Suppressor macrophage treated with lipopolysaccharide for 4 hours (primary cell): ENCODE measurements around the gene ATRAID.
"Not testable (repeated sequence)": the region's sequence is repeated elsewhere in the genome, so short reads cannot be mapped to it uniquely, and the experiment has no call there.

Source experiments
- DNase-seq: peaks from one replicate; pipeline ENCODE4 v3.0.0-alpha.2; 2020

ATRAID gene, protein sequence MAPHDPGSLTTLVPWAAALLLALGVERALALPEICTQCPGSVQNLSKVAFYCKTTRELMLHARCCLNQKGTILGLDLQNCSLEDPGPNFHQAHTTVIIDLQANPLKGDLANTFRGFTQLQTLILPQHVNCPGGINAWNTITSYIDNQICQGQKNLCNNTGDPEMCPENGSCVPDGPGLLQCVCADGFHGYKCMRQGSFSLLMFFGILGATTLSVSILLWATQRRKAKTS

DNA sequence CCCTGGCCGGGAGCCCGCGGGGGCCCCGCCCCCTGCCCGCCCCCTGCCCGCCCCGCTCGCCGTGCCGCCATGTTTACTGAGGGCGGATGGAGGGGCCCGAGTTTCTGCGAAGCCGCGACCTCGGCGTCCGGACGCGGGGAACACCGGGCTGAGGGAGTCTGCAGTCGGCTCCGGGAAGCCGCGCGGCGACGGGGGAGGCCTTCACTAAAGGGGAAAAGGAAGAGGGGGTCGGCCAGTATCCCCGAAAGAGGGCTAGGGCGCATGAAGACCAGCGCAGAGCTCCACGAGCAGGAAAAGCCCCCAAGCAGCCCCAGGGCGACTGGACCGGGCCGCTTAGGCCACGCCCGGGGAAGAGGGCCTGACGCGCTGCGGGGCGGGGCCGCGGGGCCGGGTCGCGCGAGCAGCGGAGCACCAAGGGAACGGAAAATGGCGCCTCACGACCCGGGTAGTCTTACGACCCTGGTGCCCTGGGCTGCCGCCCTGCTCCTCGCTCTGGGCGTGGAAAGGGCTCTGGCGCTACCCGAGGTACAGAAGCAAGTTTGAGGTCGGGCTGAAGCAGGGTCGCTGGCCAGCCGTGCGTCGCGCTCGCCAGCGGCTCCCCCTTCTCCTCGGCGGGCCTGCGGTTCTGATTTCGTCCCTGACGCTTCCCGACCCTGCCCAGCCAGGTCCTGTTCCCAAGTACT, at the start of gene ATRAID, which contains the start of gene SLC5A6:
Gene ATRAID, plus strand, starts transcription at position 99 of the 683 bp plus-strand sequence. Its CDS starts 328 bp downstream, at position 427.
Gene SLC5A6, minus strand, starts transcription at position 326 of the 683 bp plus-strand sequence. CDS start 4,618 bp downstream, outside the sequence.
- DNase-seq = peak; percentile 94

DNA sequence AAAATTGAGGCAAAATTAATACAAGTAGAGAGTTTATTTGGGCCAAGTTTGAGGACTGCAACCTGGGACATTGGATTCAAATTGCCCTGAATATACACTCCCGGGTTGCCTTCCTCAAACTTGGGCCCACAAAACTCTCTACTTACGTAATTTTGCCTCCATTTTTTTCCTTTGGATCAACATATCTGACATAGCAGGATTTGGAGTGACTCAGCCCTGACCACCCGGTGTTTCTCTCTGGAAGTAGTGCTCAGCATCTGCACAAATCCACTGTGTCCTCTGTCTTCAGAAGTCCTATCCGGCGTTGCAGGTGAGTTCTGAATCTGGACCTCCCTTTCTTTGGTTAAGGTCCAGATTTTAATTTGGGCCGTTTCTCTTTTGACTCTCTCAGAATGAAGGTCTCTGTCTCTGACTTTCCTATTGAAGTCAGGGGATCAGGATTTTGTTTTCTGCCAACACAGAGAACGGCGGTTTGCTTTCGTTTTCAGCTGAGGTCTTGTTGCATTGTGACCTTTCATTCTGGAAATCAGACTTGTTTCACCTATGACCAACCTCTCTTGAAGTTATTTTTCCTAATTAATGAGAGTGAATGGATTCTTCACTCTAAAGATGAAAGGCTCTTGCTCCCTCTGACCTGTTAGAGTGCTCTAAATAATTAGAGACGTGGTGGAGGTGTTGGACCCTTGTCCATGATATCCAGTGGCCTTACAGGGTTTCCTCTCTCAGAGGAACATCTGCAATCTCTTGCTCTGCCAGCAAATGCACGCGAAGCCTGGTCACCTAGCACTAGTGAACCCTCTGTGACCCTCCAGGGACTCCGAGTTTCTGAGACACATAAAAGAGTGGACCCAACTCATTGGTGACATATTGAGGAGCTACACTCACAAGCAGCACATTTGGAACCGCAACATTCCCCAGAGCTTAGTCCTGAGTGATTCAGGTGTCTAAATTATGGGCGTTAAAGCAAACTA, 49.4 kb upstream of the ATRAID start:
- DNase-seq = no peak

DNA sequence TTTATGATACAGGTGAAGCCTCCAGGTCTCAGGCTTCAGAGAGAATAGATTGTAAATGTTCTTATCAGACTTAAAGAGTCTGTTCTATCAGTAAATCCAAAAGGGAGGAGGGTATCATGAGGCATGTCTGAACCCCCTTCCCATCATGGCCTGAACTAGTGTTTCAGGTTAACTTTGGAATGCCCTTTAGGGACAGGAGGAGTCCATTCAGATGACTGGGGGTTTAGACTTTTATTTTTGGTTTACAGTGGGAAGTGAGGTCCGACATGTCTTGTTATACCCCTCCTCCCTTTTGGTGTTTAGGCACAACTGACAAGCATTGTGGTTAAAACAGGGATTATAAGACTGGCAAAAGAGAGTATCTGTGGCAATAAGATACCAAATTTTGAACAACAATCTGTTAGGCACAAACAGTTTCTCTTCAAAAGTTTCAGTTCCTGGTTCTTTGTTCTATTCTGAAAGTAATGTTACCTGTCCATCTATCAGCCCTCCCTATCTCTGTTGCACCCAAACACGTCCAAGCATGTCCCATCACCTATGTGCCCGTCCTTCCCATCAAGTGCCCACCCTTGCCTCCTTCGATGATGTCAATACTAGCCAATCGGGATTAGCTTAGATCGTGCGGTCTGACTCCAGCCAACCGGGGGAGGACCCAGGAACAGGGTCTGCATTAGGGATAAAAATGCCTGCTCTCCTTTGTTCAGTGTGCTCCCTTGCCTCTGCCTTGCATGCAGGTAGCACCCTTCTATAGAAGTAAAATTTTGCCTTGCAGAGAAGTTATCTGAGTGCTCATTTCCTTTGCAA, 46.7 kb upstream of the ATRAID start:
- no peak for DNase-seq

DNA sequence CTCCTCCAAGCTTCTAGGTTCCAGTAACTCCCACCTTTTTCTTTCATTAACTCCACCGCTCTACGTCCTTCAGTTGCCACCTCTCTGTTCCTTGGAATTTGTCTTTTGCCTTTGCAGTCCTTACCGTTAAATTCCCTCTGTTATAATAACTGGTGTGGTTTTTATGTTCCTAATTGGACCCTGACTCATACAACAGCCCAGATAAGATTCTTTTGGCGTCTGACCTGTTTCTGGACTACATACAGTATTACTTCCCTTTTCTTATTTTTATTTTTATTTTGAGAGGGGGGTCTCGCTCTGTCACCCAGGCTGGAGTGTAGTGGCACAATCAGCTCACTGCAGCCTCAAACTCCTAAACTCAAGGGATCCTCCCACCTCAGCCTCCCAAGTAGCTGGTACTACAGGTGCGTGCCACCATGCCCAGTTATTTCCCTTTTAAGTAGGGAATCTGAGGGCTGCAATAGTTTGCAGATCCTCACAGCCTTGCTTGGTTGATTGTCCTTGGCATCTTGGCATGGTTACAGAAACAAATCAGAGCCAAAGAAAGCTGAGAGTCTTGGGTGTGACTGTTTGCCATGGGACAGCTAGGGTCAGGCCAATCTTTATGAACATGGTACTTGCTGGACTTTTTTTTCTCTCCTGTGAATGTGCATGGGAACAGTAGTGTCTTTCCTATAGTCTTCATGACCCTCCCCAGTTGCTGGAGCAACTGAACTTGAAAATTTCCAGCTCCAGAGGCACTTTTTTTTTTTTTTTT, 41.1 kb upstream of the ATRAID start:
- no peak for DNase-seq

DNA sequence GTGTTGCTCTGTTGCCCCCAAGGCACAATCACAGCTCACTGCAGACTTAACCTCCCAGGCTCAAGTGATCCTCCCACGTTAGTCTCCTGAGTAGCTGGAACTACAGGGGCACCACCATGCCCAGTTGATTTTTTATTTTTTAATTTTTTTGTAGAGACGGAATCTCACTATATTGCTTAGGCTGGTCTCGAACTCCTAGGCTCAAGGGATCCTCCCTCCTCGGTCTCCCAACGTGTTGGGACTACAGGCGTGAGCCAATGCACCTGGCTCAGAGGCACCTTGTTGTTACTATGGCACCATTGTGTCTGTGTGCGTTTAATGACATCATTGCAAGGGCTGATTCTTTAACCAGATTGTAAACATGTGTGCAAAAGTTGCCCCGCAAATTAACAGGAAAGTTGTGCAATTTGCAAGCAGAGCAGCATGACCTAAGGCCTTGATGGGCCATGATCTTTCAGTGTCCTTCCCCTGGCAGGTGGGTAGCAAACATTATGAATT, 40.4 kb upstream of the ATRAID start:
- no peak for DNase-seq

DNA sequence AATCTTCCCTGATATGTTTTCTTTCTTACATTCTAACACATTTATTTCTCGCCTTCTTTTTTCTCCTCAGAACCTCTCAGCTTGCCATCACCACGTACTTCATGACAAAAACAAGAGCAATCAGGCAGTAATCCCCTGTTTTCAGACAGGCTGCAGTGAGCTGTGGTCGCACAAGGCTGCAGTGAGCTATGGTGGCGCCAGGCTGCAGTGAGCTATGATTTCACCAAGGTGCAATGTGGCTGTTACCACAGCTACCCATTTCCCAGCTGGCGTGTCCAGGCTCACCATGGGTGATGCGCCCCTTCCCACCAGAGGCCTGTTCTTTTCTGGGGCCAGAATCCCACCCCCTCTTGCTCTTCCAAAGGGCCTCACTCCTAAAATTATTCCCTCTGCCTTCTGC, 37.2 kb upstream of the ATRAID start:
- DNase-seq = no peak

DNA sequence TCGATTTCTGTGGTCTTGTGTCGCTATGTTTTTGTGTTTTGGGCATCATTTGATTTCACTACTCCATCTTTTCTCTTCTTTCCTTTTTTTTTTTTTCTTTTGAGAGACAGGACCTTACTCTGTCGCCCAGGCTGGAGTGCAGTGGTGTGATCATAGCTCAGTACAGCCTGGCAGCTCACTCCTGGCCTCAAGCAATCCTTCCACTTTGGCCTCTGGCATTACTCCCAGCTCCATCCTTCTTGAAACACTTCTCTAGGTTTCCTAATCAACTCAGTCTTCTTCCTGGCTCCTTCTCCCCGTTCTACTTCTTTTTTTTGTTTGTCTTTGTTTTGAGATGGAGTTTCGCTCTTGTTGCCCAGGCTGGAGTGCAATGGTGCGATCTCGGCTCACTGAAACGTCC, 36.5 kb upstream of the ATRAID start:
- no peak for DNase-seq

DNA sequence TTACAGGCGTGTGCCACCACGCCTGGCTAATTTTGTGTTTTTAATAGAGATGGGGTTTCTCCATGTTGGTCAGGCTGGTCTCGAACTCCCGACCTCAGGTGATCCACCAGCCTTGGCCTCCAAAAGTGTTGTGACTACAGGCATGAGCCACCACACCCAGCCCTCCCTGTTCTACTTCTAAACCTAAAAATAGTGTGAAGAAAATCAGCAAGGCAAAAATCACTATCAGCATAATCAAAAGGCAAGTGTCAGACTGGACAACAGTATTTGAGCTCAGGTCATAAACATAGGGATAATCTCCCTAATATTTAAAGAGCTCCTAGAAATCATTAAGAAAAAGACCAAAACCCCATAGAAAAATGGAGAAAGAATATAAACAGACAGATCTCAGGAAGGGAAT, 36.1 kb upstream of the ATRAID start:
- not testable (repeated sequence) for DNase-seq

DNA sequence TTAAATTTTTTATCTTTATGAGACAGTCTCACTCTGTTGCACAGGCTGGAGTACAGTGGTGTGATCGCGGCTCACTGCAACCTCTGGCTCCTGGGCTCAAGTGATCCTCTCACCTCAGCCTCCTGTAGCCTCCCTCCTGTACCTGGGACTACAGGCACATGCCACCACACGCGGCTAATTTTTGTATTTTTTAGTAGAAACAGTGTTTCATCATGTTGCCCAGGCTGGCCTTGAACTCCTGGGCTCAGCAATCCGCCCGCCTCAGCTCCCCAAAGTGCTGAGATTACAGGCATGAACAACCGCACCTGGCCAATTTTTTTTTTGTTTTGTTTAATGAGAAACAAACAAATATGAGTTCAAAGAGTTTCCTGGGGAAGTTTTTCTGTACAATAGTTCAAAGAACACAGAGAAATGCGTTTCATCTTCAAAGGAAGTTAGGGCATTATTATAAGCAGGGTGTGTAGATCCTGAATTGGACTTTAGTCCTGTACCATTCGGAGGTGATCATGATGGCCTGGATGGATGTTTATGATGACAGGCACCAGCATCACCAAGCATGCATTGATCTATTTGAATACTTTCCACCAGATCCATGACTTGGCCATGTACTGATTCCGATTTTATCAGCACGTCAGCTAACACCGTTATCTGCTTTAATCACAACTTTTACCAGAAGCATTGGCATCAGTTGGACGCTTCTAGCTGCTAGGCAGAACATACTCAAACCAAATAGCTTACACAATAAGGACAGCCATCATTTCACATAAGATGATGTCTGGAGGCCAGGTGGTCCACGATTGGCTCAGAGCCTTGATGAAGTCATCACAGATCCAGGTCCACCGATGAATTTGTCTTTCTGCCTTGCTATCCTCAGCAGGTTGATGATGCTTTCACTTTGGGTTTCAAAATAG, 34.1 kb upstream of the ATRAID start:
- DNase-seq = no peak

DNA sequence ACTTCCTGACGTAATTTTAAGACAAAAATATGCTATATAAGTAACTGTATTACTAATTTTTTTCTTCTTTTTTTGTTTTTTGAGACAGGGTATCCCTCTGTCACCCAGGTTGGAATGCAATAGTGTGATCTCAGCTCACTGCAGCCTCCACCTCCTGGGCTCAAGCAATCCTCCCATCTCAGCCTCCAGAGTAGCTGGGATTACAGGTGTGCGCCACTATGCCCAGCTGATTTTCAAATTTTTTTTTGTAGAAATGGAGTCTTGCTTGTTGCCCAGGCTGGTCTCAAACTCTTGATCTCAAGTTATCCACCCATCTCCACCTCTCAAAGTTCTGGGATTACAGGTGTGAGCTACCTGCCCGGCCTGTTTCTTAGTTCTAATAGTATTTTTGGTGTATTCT, 33.4 kb upstream of the ATRAID start:
- DNase-seq = no peak

DNA sequence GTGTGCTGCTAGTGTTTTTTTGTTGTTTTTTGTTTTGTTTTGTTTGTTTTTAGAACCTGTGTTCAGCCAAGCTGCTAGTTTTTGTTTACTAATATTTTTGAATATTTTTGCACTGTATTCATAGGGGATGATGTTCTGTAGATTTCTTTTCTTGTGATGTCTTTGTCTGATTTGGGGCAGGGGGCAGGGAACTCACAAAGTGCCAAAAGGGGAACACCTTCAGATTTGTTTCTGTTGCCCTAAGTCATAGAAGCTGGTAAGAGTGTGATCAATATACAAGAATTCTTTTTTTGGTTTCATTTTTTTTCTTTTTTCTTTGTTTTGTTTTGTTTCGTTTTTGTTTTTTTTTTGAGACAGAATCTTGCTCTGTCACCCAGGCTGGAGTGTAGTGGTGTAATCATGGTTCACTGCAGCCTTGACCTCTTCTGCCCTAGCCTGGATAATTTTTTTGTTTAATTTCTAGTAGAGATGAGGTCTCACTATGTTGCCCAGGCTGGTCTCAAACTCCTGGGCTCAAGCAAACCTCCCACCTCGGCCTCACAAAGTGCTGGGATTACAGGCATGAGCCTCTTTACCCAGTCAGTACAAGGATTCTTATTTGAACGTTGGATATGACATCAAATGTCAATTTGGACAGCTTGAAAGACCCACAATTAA, 32.4 kb upstream of the ATRAID start:
- DNase-seq = no peak

DNA sequence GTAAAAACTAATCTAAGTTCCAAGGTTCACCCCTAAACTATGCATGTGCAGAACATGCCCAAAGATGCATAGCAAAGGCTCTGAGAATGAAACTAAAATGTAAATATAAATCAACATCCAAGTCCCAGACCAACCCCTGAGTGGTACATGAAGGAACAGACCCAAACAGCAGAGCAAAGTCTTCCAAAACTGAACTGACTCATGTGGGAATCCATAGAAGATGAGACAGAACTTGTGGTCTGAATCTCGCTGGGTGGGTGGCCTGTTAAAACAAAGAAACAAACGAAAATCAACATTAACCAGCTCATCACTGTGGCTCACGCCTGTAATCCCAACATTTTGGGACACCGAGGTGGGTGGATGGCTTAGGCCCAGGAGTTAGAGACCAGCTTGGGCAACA, 29.5 kb upstream of the ATRAID start:
- no peak for DNase-seq

DNA sequence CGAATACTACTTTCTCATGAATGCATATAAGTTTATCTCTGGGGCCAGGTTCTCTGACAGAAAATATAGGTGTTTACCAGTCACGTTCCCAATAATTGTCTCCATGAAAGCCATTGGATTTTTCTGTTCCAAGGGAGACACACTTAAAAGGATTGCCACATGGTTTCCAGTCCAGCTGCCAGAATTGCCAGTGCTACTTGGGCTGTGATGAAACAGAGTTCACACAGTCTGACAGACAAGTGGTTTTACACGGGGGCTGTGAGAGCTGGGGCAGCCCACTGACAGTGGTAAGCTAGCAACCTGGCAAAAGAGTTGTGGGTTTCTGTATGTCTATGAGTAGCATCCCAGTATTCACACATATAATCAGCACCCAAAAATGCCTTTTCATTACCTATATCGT, 27.7 kb upstream of the ATRAID start:
- DNase-seq = no peak

DNA sequence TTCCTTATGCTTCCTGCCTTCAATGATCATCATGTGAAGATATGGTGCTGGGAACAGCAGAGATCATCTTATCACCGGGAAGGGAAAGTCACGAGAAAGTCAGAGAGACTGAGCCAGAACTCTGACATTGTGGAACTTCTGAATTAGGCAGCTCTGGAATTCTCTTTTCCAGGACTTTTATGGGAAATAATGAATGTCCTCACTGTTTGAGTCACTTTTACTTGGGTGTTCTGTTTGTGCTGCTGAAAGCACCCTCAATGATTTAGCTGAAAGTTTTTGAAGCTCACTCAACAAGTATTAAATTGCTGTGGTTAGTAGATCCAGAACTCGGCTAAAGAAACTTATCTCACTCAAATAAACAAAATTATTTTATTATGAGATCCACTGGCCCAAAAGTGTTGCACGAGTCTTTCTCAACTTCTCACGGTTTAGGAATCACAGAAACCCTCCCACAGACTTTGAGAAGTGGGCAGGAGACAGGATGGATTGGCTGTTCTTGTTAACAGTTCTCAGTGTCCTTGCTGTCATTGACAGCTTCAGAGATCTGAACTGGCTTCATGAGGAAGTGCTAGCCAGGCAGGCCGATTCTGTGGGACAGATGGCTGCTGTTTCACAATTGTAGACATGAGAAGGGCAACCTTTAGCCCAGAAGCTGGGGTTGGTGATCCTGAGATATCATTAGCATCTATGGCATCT, 26.4 kb upstream of the ATRAID start:
- peak; percentile 75 for DNase-seq

DNA sequence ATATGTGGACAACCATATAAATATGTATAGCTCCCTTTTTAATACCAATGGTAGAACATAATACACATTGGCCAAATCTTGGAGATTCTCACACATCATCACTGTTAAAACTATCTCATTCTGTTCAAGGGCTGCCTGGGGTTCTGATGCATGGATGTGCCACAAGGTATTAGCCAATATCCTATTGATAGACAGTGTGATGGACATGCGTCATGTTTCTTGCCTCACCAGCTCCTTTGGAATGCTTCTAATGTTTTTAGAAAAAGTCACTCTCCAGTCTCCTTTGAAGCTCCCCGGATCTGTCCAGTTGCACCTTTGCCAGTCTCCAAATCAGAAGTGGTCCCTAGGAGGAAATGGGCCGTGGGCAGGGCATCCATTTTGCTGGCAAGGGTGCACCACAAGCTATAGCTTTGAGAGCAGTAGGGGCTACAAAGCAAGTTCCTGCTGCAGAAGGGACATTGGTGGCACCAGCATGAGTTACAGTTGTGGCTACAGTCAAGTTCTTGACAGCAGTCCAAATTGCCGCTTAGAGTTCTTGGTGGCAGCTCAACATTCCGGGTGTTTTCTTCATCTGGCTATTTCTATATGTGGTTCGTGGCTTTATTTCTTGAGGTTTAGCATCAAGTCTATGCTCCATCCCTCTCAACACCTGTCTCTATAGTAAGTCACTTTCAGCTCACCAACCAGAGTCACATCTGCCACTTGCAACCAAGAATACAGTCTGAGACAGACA, 25.1 kb upstream of the ATRAID start:
- DNase-seq = no peak

DNA sequence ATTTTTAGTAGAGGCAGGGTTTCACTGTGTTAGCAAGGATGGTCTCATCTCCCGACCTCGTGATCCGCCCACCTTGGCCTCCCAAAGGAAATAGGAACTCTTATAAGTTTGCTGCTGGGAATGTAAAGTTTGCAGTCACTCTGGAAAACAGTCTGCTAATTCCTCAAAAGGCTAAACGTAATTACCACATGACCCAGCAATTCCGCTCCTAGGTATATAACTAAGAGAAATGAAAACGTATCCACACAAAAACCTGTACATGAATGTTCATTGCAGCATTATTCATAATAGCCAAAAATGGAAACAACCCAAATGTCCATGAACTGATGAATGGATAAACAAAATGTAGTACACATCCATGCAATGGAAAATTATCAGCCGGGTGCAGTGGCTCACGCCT, 21.9 kb upstream of the ATRAID start:
- DNase-seq = no peak

DNA sequence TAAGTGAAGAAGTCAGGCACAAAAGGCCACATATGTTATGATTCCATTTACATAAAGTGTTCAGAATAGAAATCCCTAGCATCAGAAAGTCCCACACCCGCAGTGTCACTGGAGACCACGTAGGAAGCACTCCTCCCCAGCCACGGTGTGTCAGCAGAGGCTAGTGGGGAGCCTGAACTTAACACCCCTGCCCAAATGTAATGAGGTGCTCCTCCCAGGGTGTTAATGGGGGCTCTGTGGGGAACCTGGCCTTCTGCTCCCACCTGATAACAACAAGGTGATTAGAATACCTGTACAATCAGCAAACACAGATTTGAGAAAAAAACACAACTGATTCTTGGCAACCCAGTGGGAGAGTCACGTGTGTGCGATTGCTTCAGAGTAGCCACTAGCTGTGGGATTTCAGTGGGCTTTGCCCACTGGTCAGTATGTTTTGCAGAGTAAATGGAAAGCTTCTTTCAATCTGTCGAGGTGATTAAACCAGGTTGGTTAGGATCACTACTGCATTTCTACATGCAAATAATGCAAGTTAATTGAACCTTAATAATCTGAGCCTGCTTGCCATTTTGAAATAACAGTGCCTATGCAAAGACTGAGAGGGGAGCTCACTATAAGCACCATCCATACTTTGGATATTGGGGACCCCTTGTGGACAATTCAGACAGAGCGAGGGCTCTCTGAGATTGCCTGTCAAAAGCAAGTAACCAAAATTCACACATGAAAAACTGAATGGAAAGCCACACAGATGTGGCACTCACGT, 20.6 kb upstream of the ATRAID start:
- peak; percentile 73 for DNase-seq
